A549 (cell line): Measurements from ENCODE around the gene PPIG. TPM values are rescaled to one million over a fixed set of nuclear protein-coding genes. Genes with fewer than 3 reads are reported as not detected.
A peak's percentile ranks its signal among the peaks of the same experiment; 100 is the strongest.

Source experiments
- ATAC-seq, 2 experiments: fragments of 200-7000 bp in 1 of 2; fragments of >200 bp in 1 of 2; cut with Nextera tagmentation in 1 of 2; cut with Tn5 transposase in 1 of 2; 3 replicates each; pipeline versions ENCODE4 v1.8.0 to v1.9.1; 2018 to 2020; ENCODE audit warnings: mild to moderate bottlenecking in 1 of 2, moderate library complexity in 1 of 2
- CTCF ChIA-PET: fragments of 300-600 bp; sonication (Branson Sonifier 250); formaldehyde crosslinking; extraction: SDS; loops from one replicate; lab custom pipeline; 2021; ENCODE audit warnings: antibody characterized with exemption, inconsistent platforms; lab: Yijun Ruan, JAX
- POLR2A ChIA-PET: fragments of 350-600 bp; formaldehyde crosslinking; extraction: SDS; loops from one replicate; lab custom pipeline; 2021; ENCODE audit warnings: antibody characterized with exemption, inconsistent platforms; lab: Yijun Ruan, JAX
- DNase-seq, 2 experiments: peaks; one replicate each; pipeline versions ENCODE4 v3.0.0 to v3.0.0-alpha.2; 2011 to 2016; ENCODE audit warnings: low read depth in 1 of 2, low spot score in 1 of 2
- FAIRE-seq: peaks from 2 replicates; lab custom pipeline; 2011; peaks lifted over from hg19 to GRCh38; lab: Jason Lieb, UNC
- H3K27ac ChIP-seq, 2 experiments: fragments of >200 bp; sonication (Bioruptor Twin); formaldehyde crosslinking; 3 replicates each; pipeline ENCODE4 v1.5.1; 2016 to 2017
- H3K4me1 ChIP-seq: fragments of >200 bp; sonication (Bioruptor Twin); formaldehyde crosslinking; 3 replicates; pipeline ENCODE4 v1.6.1; 2016
- H3K4me2 ChIP-seq: fragments of >200 bp; sonication (Bioruptor Twin); formaldehyde crosslinking; 3 replicates; pipeline ENCODE4 v1.6.1; 2016
- H3K4me3 ChIP-seq: fragments of >200 bp; sonication (Bioruptor Twin); formaldehyde crosslinking; 3 replicates; pipeline ENCODE4 v1.5.1; 2016
- H3K9me3 ChIP-seq: fragments of >200 bp; sonication (Bioruptor Twin); formaldehyde crosslinking; 3 replicates; pipeline ENCODE4 v1.6.1; 2016
- CHD4 ChIP-seq: fragments of 200-600 bp; sonication (generic); IDR thresholded peaks from 2 replicates; pipeline ENCODE4 v1.6.1; 2016; ENCODE audit warnings: antibody characterized with exemption, mild to moderate bottlenecking, borderline replicate concordance
- CTCF ChIP-seq: fragments of >200 bp; sonication (Bioruptor Twin); formaldehyde crosslinking; IDR thresholded peaks from 3 replicates; pipeline ENCODE4 v1.5.1; 2016
- E2F6 ChIP-seq: IDR thresholded peaks from 2 replicates; pipeline ENCODE4 v1.6.1; 2012; ENCODE audit warnings: low read depth, borderline replicate concordance
- FOXS1 ChIP-seq: fragments of 250-450 bp; sonication (Bioruptor Pico); IDR thresholded peaks from 2 replicates; pipeline ENCODE4 v1.5.0; 2020; ENCODE audit warnings: mild to moderate bottlenecking, moderate library complexity
- HDAC2 ChIP-seq: fragments of 200-600 bp; sonication (generic); IDR thresholded peaks from 2 replicates; pipeline ENCODE4 v1.6.1; 2016
- HES2 ChIP-seq: fragments of >200 bp; sonication (Bioruptor Twin); formaldehyde crosslinking; IDR thresholded peaks from 2 replicates; pipeline ENCODE4 v1.6.1; 2016
- HOXB5 ChIP-seq: fragments of 250-450 bp; sonication (Bioruptor Pico); IDR thresholded peaks from 2 replicates; pipeline ENCODE4 v1.5.0; 2020; ENCODE audit warnings: mild to moderate bottlenecking, moderate library complexity
- JUN ChIP-seq, 2 experiments: fragments of >200 bp; sonication (Bioruptor Twin); formaldehyde crosslinking; IDR thresholded peaks; 2 replicates in 1 of 2; 3 replicates in 1 of 2; pipeline ENCODE4 v1.6.1; 2016 to 2017
- JUNB ChIP-seq: fragments of >200 bp; sonication (Bioruptor Twin); formaldehyde crosslinking; IDR thresholded peaks from 2 replicates; pipeline ENCODE4 v1.6.1; 2016
- MAFK ChIP-seq: fragments of 450-650 bp; IDR thresholded peaks from 2 replicates; pipeline ENCODE4 v1.6.1; 2014; ENCODE audit not compliant: partially characterized antibody
- NFE2L2 ChIP-seq: fragments of 150-350 bp; conservative IDR thresholded peaks from 2 replicates; pipeline ENCODE4 v1.6.1; 2014; ENCODE audit warnings: low read length
- PHF8 ChIP-seq: fragments of 200-600 bp; sonication (generic); IDR thresholded peaks from 2 replicates; pipeline ENCODE4 v1.6.1; 2016; ENCODE audit warnings: low read depth, mild to moderate bottlenecking, antibody characterized with exemption, moderate library complexity, borderline replicate concordance
- POLR2AphosphoS2 ChIP-seq: conservative IDR thresholded peaks from 2 replicates; pipeline ENCODE4 v1.6.1; 2012; ENCODE audit warnings: low read length, improper control_type of control experiment, inconsistent platforms
- RAD21 ChIP-seq, 2 experiments: fragments of >200 bp in 1 of 2; sonication (Bioruptor Twin) in 1 of 2; formaldehyde crosslinking in 1 of 2; IDR thresholded peaks in 1 of 2; conservative IDR thresholded peaks in 1 of 2; 2 replicates in 1 of 2; 3 replicates in 1 of 2; pipeline ENCODE4 v1.6.1; 2012 to 2018; ENCODE audit warnings: inconsistent platforms in 1 of 2
- REST ChIP-seq: fragments of 200-600 bp; sonication (generic); IDR thresholded peaks from 2 replicates; pipeline ENCODE4 v1.6.1; 2016; ENCODE audit warnings: antibody characterized with exemption, mild to moderate bottlenecking, moderate library complexity
- RFX5 ChIP-seq: fragments of 450-650 bp; IDR thresholded peaks from 2 replicates; pipeline ENCODE4 v1.7.1; 2014; ENCODE audit warnings: antibody characterized with exemption, mild to moderate bottlenecking, moderate library complexity
- RNF2 ChIP-seq: fragments of 200-600 bp; sonication (generic); IDR thresholded peaks from 2 replicates; pipeline ENCODE4 v1.6.1; 2016; ENCODE audit warnings: low read depth, mild to moderate bottlenecking, antibody characterized with exemption, moderate library complexity, borderline replicate concordance
- USF2 ChIP-seq: fragments of 450-650 bp; IDR thresholded peaks from 2 replicates; pipeline ENCODE4 v1.6.1; 2014; ENCODE audit warnings: antibody characterized with exemption
- ZC3H11A ChIP-seq: fragments of 450-650 bp; IDR thresholded peaks from 2 replicates; pipeline ENCODE4 v1.6.1; 2014; ENCODE audit warnings: antibody characterized with exemption, mild to moderate bottlenecking
- WGBS: methylation state at CpG from one replicate; pipeline ENCODE4 v1.1.6; 2017; ENCODE audit errors: missing lambda C conversion rate; 5-methylcytosine and 5-hydroxymethylcytosine counted together
- polyA plus RNA-seq, 4 experiments: library from polyadenylated mRNA; depleted of rRNA in 3 of 4; stranded (reverse); fragments of >200 nt; fragmentation: RNase III in 1 of 4; extraction: RNeasy Plus Mini Kit Qiagen cat#74134 plus additional on column Dnase treatment in 1 of 4; gene quantifications; 2 replicates in 3 of 4; 3 replicates in 1 of 4; pipeline ENCODE4 v1.2.3, GENCODE V29; 2011 to 2017

The PPIG gene
- polyA plus RNA-seq, 2 of the 4 experiments (the other 2 are of a cell fraction): 60.5 to 70.8 TPM

GRCh38 chr2:169641464-169641863 lies 57.3 kb downstream of the PPIG start:
- Histone ChIP-seq H3K27ac (no peak overlapping the region), H3K9me3 (no peaks in the 10 kb centered on the region), H3K4me2 (no peak overlapping the region), H3K4me1 (no peaks in the 10 kb centered on the region), H3K4me3 (no peak overlapping the region)
- 86% methylated on average over 2 of the region's 2 CpGs for WGBS
- ChIA-PET POLR2A (no interaction called here), CTCF (interaction anchor here (1.1 kb wide), 1 partner anchor 14 kb away, joined by 3 read pairs; no protein-coding TSS in a partner anchor)
- DNase-seq (no peak), FAIRE-seq (no peak), ATAC-seq (no peak)
- TF ChIP-seq JUNB (no peak), CHD4 (no peak), RNF2 (no peak), CTCF (no peak), E2F6 (no peak), USF2 (no peak), NFE2L2 (no peak), REST (no peak), RAD21 (conservative IDR thresholded peaks at IDR 0.05 in 1 of 2, IDR thresholded peaks at IDR 0.05 in 1 of 2) (no peak), POLR2AphosphoS2 (no peak), HDAC2 (no peak), ZC3H11A (no peak), RFX5 (no peak), PHF8 (no peak), JUN (IDR thresholded peaks at IDR 0.05) (no peak), HES2 (no peak), FOXS1 (CRISPR knock-in tag) (no peak)

GRCh38 chr2:169644173-169644572 lies 60.0 kb downstream of the PPIG start:
- CTCF ChIA-PET: no interaction called here
- FAIRE-seq: no peak
- TF ChIP-seq MAFK (peak; percentile 18), HOXB5 (no peak)
- TF ChIP-seq, all 56 proteins: peak for 1

More at GRCh38 chr2:169644173-169644572, 60.0 kb downstream of the PPIG start:
- Histone ChIP-seq H3K4me2 (no peak overlapping the region), H3K27ac (no peak overlapping the region), H3K4me1 (no peaks in the 10 kb centered on the region), H3K9me3 (no peaks in the 10 kb centered on the region), H3K4me3 (no peak overlapping the region)
- WGBS: 78% methylated on average over 3 of the region's 3 CpGs
- DNase-seq (no peak), ATAC-seq (no peak; a peak in 1 of 6 replicates)
- POLR2A ChIA-PET: no interaction called here
